Memory B cell (primary cell): ENCODE data around the gene MARCHF5.
"Not testable (repeated sequence)": the region's sequence is repeated elsewhere in the genome, so short reads cannot be mapped to it uniquely, and the experiment has no call there.

Experiments used
- ATAC-seq: fragments of 150-1000 bp; cut with Tn5 transposase; 2 replicates; pipeline ENCODE4 v1.10.0; 2021; ENCODE audit warnings: low read depth, mild to moderate bottlenecking, moderate library complexity
- DNase-seq, 2 donors: peaks; one replicate each; pipeline ENCODE4 v3.0.0; 2022; ENCODE audit warnings: low spot score in 2 of 2
- H3K27ac Mint-ChIP-seq: one replicate; pipeline ENCODE4 v1.8.0; 2022; ENCODE audit warnings: mild to moderate bottlenecking, moderate library complexity, mixed read lengths
- H3K27me3 Mint-ChIP-seq: one replicate; pipeline ENCODE4 v1.8.0; 2022; ENCODE audit warnings: mixed read lengths
- H3K36me3 Mint-ChIP-seq: one replicate; pipeline ENCODE4 v1.8.0; 2022; ENCODE audit warnings: mild to moderate bottlenecking, mixed read lengths
- H3K4me1 Mint-ChIP-seq: one replicate; pipeline ENCODE4 v1.8.0; 2022; ENCODE audit warnings: mixed read lengths
- H3K4me3 Mint-ChIP-seq: one replicate; pipeline ENCODE4 v1.8.0; 2022; ENCODE audit warnings: mild to moderate bottlenecking, moderate library complexity, mixed read lengths
- H3K9me3 Mint-ChIP-seq: one replicate; pipeline ENCODE4 v1.8.0; 2022; ENCODE audit warnings: mixed read lengths

Gene MARCHF5

GRCh38 chr10:92384741-92385140 is 93.8 kb downstream of the MARCHF5 start:
- H3K36me3 Mint-ChIP-seq = no peaks in the 10 kb centered on the region
- no peak overlapping the region for H3K27ac Mint-ChIP-seq
- no peak overlapping the region for H3K4me3 Mint-ChIP-seq
- ATAC-seq = no peak
- H3K4me1 Mint-ChIP-seq = no peaks in the 10 kb centered on the region
- DNase-seq = no peak
- no peaks in the 10 kb centered on the region for H3K9me3 Mint-ChIP-seq
- peaks cover 10% of the 10 kb centered on the region for H3K27me3 Mint-ChIP-seq

DNA sequence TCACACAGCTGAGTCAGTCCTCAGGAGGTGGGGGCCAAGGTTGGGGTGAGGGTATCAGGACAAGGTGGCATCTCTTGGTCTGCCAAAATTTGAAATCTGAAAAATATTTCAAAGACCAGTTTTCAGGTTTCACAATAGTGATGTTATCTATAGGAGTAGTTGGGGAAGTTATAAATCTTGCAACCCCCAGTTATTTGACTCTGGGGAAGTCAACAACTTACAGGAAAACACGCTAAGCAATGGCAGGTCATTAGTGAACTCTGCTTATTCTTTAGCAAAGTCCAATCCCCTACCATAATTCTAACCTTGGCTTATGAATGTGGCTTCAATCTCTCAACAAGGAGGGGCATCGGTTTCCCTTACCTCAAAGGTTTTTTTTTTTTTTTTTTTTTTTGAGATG is 94.9 kb downstream of the MARCHF5 start:
- Mint-ChIP-seq H3K4me3 (no peak overlapping the region), H3K4me1 (no peaks in the 10 kb centered on the region), H3K27me3 (peaks cover 12% of the 10 kb centered on the region), H3K9me3 (no peaks in the 10 kb centered on the region), H3K36me3 (no peaks in the 10 kb centered on the region), H3K27ac (no peak overlapping the region)
- DNase-seq (no peak), ATAC-seq (no peak)

GRCh38 chr10:92387289-92387940 is 96.4 kb downstream of the MARCHF5 start:
- H3K27ac Mint-ChIP-seq = no peak overlapping the region
- no peak overlapping the region for H3K4me3 Mint-ChIP-seq
- DNase-seq (no peak), ATAC-seq (no peak)
- no peaks in the 10 kb centered on the region for H3K36me3 Mint-ChIP-seq
- no peaks in the 10 kb centered on the region for H3K4me1 Mint-ChIP-seq
- H3K27me3 Mint-ChIP-seq = peaks cover 12% of the 10 kb centered on the region
- no peaks in the 10 kb centered on the region for H3K9me3 Mint-ChIP-seq

- not testable (repeated sequence) for H3K36me3 Mint-ChIP-seq, ATAC-seq, H3K4me3 Mint-ChIP-seq, H3K9me3 Mint-ChIP-seq, H3K27ac Mint-ChIP-seq, H3K4me1 Mint-ChIP-seq, DNase-seq, H3K27me3 Mint-ChIP-seq
Measured at GRCh38 chr10:92393173-92393572, 102.2 kb downstream of the MARCHF5 start.

DNA sequence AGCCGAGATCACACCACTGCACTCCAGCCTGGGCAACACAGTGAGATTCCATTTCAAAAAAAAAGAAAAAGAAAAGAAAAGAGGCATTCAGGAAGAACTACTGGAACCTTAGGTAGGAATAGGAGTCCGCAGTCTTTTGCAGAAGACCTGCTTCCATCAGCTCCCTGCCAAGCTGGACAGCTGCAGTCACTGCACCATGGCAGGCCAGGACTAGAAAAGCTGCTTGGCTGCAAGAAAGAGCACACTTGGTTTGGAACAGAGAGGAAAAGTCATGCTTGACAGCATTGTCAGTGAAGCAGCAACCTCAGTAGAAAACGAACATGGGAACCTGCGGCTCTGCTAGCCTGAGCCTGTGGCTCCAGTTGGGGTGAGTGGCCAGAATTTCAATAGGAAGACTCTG is 104.3 kb downstream of the MARCHF5 start:
- Mint-ChIP-seq H3K4me3 (no peak overlapping the region), H3K36me3 (peaks cover 2% of the 10 kb centered on the region), H3K9me3 (peaks cover 6% of the 10 kb centered on the region), H3K4me1 (no peaks in the 10 kb centered on the region), H3K27me3 (peaks cover 4% of the 10 kb centered on the region), H3K27ac (no peak overlapping the region)
- DNase-seq (no peak), ATAC-seq (no peak)

- H3K27me3 Mint-ChIP-seq, H3K4me1 Mint-ChIP-seq, H3K9me3 Mint-ChIP-seq, H3K36me3 Mint-ChIP-seq, DNase-seq, H3K4me3 Mint-ChIP-seq, ATAC-seq, H3K27ac Mint-ChIP-seq: not testable (repeated sequence)
Measured at GRCh38 chr10:92402234-92402633, 111.3 kb downstream of the MARCHF5 start.
